Heart left ventricle (tissue), 16 donors: Measurements from ENCODE around the gene PRDM11. TPM values are rescaled to one million over a fixed set of nuclear protein-coding genes. Genes with fewer than 3 reads are reported as not detected.

Experiments used
- ATAC-seq, 4 donors: fragments of 200-7000 bp; cut with Tn5 transposase; one replicate each; pipeline ENCODE4 v1.9.1; 2020 to 2022; ENCODE audit warnings: moderate library complexity in 4 of 4, mild to moderate bottlenecking in 3 of 4, moderate number of reproducible peaks in 1 of 4
- DNase-seq, 5 donors: peaks; one replicate each; pipeline ENCODE4 v3.0.0-alpha.2; 2020
- H3K27ac ChIP-seq, 12 donors: fragments of 200-600 bp; sonication (generic) in 4 of 12; one replicate each; pipeline versions ENCODE4 v1.5.0 to v1.8.0; 2016 to 2022; ENCODE audit warnings: mild to moderate bottlenecking in 2 of 12
- H3K27me3 ChIP-seq, 9 donors: fragments of 200-600 bp; sonication (generic) in 2 of 9; one replicate each; pipeline versions ENCODE4 v1.5.1 to v1.8.0; 2016 to 2022; ENCODE audit warnings: mild to moderate bottlenecking in 3 of 9
- H3K36me3 ChIP-seq, 9 donors: fragments of 200-600 bp; sonication (generic) in 2 of 9; one replicate each; pipeline versions ENCODE4 v1.5.0 to v1.8.0; 2018 to 2022; ENCODE audit warnings: mild to moderate bottlenecking in 2 of 9
- H3K4me1 ChIP-seq, 12 donors: fragments of 200-600 bp; sonication (generic) in 4 of 12; one replicate each; pipeline versions ENCODE4 v1.5.0 to v1.8.0; 2016 to 2022; ENCODE audit warnings: mild to moderate bottlenecking in 3 of 12
- H3K4me3 ChIP-seq, 12 donors: fragments of 200-600 bp; sonication (generic) in 4 of 12; one replicate each; pipeline versions ENCODE4 v1.5.0 to v1.8.0; 2017 to 2022; ENCODE audit warnings: mild to moderate bottlenecking in 9 of 12, moderate library complexity in 4 of 12
- H3K9me3 ChIP-seq, 12 donors: fragments of 200-600 bp; sonication (generic) in 4 of 12; one replicate each; pipeline versions ENCODE4 v1.5.0 to v1.8.0; 2016 to 2022; ENCODE audit warnings: mild to moderate bottlenecking in 1 of 12
- CTCF ChIP-seq, 12 donors: fragments of 200-600 bp; sonication (generic) in 4 of 12; IDR thresholded peaks; one replicate each; pipeline versions ENCODE4 v1.5.0 to v1.8.0; 2018 to 2022; ENCODE audit warnings: antibody characterized with exemption in 12 of 12, mild to moderate bottlenecking in 5 of 12
- POLR2A ChIP-seq, 2 donors: fragments of 450-650 bp; IDR thresholded peaks; one replicate each; pipeline ENCODE4 v1.6.1; 2017; ENCODE audit warnings: antibody characterized with exemption in 2 of 2, mild to moderate bottlenecking in 2 of 2, moderate library complexity in 2 of 2
- WGBS, 4 donors: extraction: QIAGEN DNeasy Blood & Tissue Kit in 2 of 4; methylation state at CpG; one replicate each; pipeline versions ENCODE4 v1.1.5 to v1.1.7; 2013 to 2018; 5-methylcytosine and 5-hydroxymethylcytosine counted together
- intact Hi-C, 10 donors: fragments of 100-400 bp; cut with DNase I; formaldehyde crosslinking; loops; one replicate each; pipeline versions ENCODE4 v1.11.1 to v1.14.2; 2022
- polyA plus RNA-seq, 2 donors: library from polyadenylated mRNA; stranded (reverse); fragments of 200-250 nt; gene quantifications; one replicate each; pipeline ENCODE4 v1.2.3, GENCODE V29; 2013
- total RNA-seq, 9 donors: library from RNA; depleted of rRNA in 2 of 9; stranded (reverse); fragments of >200 nt in 2 of 9; fragmentation: NEBNext Ultra II Directional in 3 of 9; extraction: Animal tissue kit (Norgen Biotek cat#: 25700) in 3 of 9; gene quantifications; one replicate each; pipeline versions ENCODE4 v1.1.0 to v1.2.4, GENCODE V29; 2016 to 2023
- donor health status: ischemic (EF 13 %, LVEDD 7.1; RV severe dilation, severe dysfunction).
- donor health status: healthy with polysubstance abuse.
- donor health status: DM: no; HTN: yes; CAD: no.
- donor health status: DM: no; HTN: no; CAD: no.
- donor health status: ischemic (EF 25% LVEDD 6.9; RV normal size, moderate dysfunction).
- donor health status: ischemic (EF 25% LVEDD 5.7; RV mildly dilated, moderate dysfunction).
- donor health status: healthy.
- donor health status: DM: yes; HTN: yes; CAD: no.
- donor health status: ischemic (EF 35%, LVEDD 5.7; RV mildly dilated, moderate dysfunction).
- donor health status: nonischemic (EF 11% LVEDD 7.7; RV severe dilation, severe dysfunction).
- donor health status: DM: yes; HTN: yes; CAD: no.
- donor health status: PGD.
- donor health status: ischemic (EF 29% LVEDD 5.4; RV normal size, mild dysfunction).
- donor health status: nonischemic (EF 23%, LVEDD 6.1; RV moderate dilation, normal function).

The PRDM11 gene
- total and polyA plus RNA-seq, 11 donors = 4.5 to 29.6 (median 18.2) TPM

GRCh38 chr11:45168366-45169130, 22.1 kb downstream of the PRDM11 start:
- peaks cover 0 to 43% (median 20%) of the 10 kb centered on the region in 12 donors for H3K4me1 ChIP-seq

DNA sequence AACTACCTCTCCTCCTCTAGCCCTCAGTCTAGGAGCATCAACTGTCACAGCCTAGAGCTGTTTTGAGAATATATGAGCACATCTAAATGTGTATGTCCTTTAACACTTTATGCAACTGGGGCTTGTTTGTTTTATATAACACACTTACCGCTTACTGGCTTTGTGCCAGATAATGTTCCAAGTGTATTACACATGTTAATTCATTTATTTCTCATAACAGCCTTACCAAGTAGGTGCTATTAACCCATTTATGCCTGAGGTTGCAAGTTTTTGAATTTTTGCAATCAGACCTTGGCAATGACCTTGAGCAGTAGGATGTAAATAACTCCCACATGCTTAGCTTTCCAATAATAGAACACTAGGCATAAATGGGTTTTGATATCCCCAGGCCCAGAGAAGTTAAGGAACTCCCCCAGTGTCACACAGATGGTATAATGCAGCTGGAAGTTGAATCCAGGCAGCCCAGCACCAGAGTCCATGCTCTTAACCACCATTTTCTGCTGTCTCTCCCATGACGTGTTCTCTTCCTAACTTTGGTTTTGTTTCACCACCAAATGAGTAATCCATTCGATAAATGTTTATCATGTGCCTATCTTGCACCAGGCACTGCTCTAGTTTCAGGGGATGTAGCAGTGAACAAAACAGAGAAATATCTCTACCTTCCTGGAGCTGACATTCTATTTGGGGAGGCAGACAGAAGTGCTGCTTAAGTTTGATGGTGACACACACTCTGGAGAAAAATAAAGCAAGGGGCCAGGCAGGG, 23.1 kb downstream of the PRDM11 start:
- H3K9me3 ChIP-seq = no peaks in the 10 kb centered on the region
- TF ChIP-seq CTCF (IDR thresholded peaks at IDR 0.05) (no peak), POLR2A (IDR thresholded peaks at IDR 0.05) (no peak)
- 58 to 63% (median 61%) methylated on average over 3 of the region's 3 CpGs for WGBS, 4 donors
- intact Hi-C loops = no loop called here
- no peaks in the 10 kb centered on the region for H3K36me3 ChIP-seq
- H3K4me1 ChIP-seq = peaks cover 0 to 34% (median 13%) of the 10 kb centered on the region in 12 donors
- DNase-seq (no peak), ATAC-seq (no peak)
- no peak overlapping the region for H3K4me3 ChIP-seq
- H3K27ac ChIP-seq = no peak overlapping the region
- H3K27me3 ChIP-seq = no peaks in the 10 kb centered on the region

More at GRCh38 chr11:45168366-45169130, 22.1 kb downstream of the PRDM11 start:
- TF ChIP-seq CTCF (IDR thresholded peaks at IDR 0.05) (no peak), POLR2A (IDR thresholded peaks at IDR 0.05) (no peak)
- no peak overlapping the region for H3K27ac ChIP-seq
- no peak overlapping the region for H3K4me3 ChIP-seq
- intact Hi-C loops = no loop called here
- H3K36me3 ChIP-seq = no peaks in the 10 kb centered on the region
- no peak for ATAC-seq
- no peaks in the 10 kb centered on the region for H3K9me3 ChIP-seq
- 57 to 66% (median 61%) methylated on average over 10 of the region's 10 CpGs for WGBS, 4 donors
- H3K27me3 ChIP-seq = no peaks in the 10 kb centered on the region
- DNase-seq = peak in 1 of 5 donors; percentile 42

GRCh38 chr11:45170484-45170883, 24.0 kb downstream of the PRDM11 start:
- Histone ChIP-seq H3K4me1 (peaks cover 0 to 26% (median 11%) of the 10 kb centered on the region in 12 donors), H3K4me3 (no peak overlapping the region), H3K27me3 (no peaks in the 10 kb centered on the region), H3K27ac (no peak overlapping the region), H3K9me3 (no peaks in the 10 kb centered on the region), H3K36me3 (no peaks in the 10 kb centered on the region)
- DNase-seq (no peak), ATAC-seq (no peak)
- intact Hi-C loops = no loop called here
- WGBS, 4 donors = 69 to 88% (median 82%) methylated on average over 2 of the region's 2 CpGs
- TF ChIP-seq CTCF (IDR thresholded peaks at IDR 0.05) = no peak
- no peak for TF ChIP-seq POLR2A (IDR thresholded peaks at IDR 0.05)

- Histone ChIP-seq H3K4me1 (peaks cover 0 to 26% (median 11%) of the 10 kb centered on the region in 12 donors), H3K36me3 (no peaks in the 10 kb centered on the region), H3K4me3 (no peak overlapping the region), H3K27me3 (no peaks in the 10 kb centered on the region), H3K27ac (no peak overlapping the region), H3K9me3 (no peaks in the 10 kb centered on the region)
- TF ChIP-seq POLR2A (IDR thresholded peaks at IDR 0.05) (no peak), CTCF (IDR thresholded peaks at IDR 0.05) (no peak)
- DNase-seq (no peak), ATAC-seq (no peak)
- 93 to 96% (median 94%) methylated on average over 2 of the region's 2 CpGs for WGBS, 4 donors
- intact Hi-C loops = no loop called here
These were observed 25.1 kb downstream of the PRDM11 start for GRCh38 chr11:45171550-45171949.
